Fibroblast of the aortic adventitia (primary cell): Measurements from ENCODE around the gene BRD9. TPM values are rescaled to one million over a fixed set of nuclear protein-coding genes. Genes with fewer than 3 reads are reported as not detected.
"Not testable (repeated sequence)": the region's sequence is repeated elsewhere in the genome, so short reads cannot be mapped to it uniquely, and the experiment has no call there.

ENCODE experiments used
- DNase-seq: peaks from one replicate; pipeline ENCODE4 v3.0.0-alpha.2; 2010; ENCODE audit warnings: low read depth
- H3K4me3 ChIP-seq: 2 replicates; pipeline ENCODE4 v1.5.1; 2011; ENCODE audit warnings: low read depth, mild to moderate bottlenecking, control low read depth, low read length, moderate library complexity
- CTCF ChIP-seq: IDR thresholded peaks from 2 replicates; pipeline ENCODE4 v1.5.1; 2011; ENCODE audit warnings: mild to moderate bottlenecking, low read length, control low read depth, inconsistent platforms; ENCODE audit not compliant: insufficient read depth
- total RNA-seq: library from RNA; depleted of rRNA; stranded (reverse); fragments of >200 nt; gene quantifications from 2 replicates; pipeline ENCODE4 v1.2.3, GENCODE V29; 2012; ENCODE audit warnings: low replicate concordance

The BRD9 gene
- total RNA-seq, 1 donor, result 26.8 TPM

GRCh38 chr5:883475-884181, 9.0 kb downstream of the BRD9 start:
- no peak for DNase-seq

GRCh38 chr5:882253-883183, 10.1 kb downstream of the BRD9 start:
- TF ChIP-seq CTCF, result no peak
- DNase-seq, result no peak
- H3K4me3 ChIP-seq, result no peak overlapping the region

More at GRCh38 chr5:883475-884181, 9.0 kb downstream of the BRD9 start:
- no peak for TF ChIP-seq CTCF
- H3K4me3 ChIP-seq, result no peak overlapping the region

GRCh38 chr5:881551-881935, 11.1 kb downstream of the BRD9 start:
- no peak for TF ChIP-seq CTCF
- no peak for DNase-seq

GRCh38 chr5:880816-881550, 11.6 kb downstream of the BRD9 start:
- no peak for TF ChIP-seq CTCF
- H3K4me3 ChIP-seq, result no peak overlapping the region
- no peak for DNase-seq

More at GRCh38 chr5:881551-881935, 11.1 kb downstream of the BRD9 start:
- no peak overlapping the region for H3K4me3 ChIP-seq

GRCh38 chr5:878677-879076, 13.9 kb downstream of the BRD9 start:
- H3K4me3 ChIP-seq, DNase-seq: not testable (repeated sequence)

GRCh38 chr5:878125-878524, 14.5 kb downstream of the BRD9 start:
- H3K4me3 ChIP-seq, result no peak overlapping the region
- no peak for DNase-seq
- TF ChIP-seq CTCF, result no peak
